ENCODE data around the gene SHBG.

SHBG gene

GRCh38 chr17:7668482-7668881, 38.5 kb downstream of the SHBG start:
- TF ChIP-seq EZH2phosphoT487 (conservative IDR thresholded peaks at IDR 0.05; ENCODE audit: low read length) (no peak), CTCF (IDR thresholded peaks at IDR 0.05; ENCODE audit: insufficient read depth, low read length, poor library complexity, severe bottlenecking) (no peak)
- H3K27me3 ChIP-seq (ENCODE audit: low read length) = no peaks in the 10 kb centered on the region
- no peak overlapping the region for H3K9ac ChIP-seq (ENCODE audit: low read length)
- no peak overlapping the region for H3K27ac ChIP-seq (ENCODE audit: low read depth, low read length)
- H2AFZ ChIP-seq (ENCODE audit: low read depth, low read length, severe bottlenecking) = no peak overlapping the region
- H3K9me2 ChIP-seq (replicated peaks; ENCODE audit: insufficient read depth, low read length) = no peaks in the 10 kb centered on the region
- no peaks in the 10 kb centered on the region for H3K79me2 ChIP-seq (ENCODE audit: insufficient read depth, low read length)
- H3K9me3 ChIP-seq (ENCODE audit: insufficient read depth, low read length) = no peaks in the 10 kb centered on the region
- H3K4me3 ChIP-seq (ENCODE audit: insufficient read depth, low read length, poor library complexity, severe bottlenecking) = no peak overlapping the region
- H3K36me3 ChIP-seq (ENCODE audit: low read length) = peaks cover 11% of the 10 kb centered on the region
- no peaks in the 10 kb centered on the region for H4K20me1 ChIP-seq (ENCODE audit: low read depth, low read length)
- no peaks in the 10 kb centered on the region for H3F3A ChIP-seq (ENCODE audit: insufficient read depth)
- H3K4me2 ChIP-seq (ENCODE audit: low read depth, low read length, poor library complexity, severe bottlenecking) = no peak overlapping the region

GRCh38 chr17:7673239-7673638, 43.3 kb downstream of the SHBG start:
- no peaks in the 10 kb centered on the region for H3K9me2 ChIP-seq (replicated peaks; ENCODE audit: insufficient read depth, low read length)
- H4K20me1 ChIP-seq (ENCODE audit: low read depth, low read length) = no peaks in the 10 kb centered on the region
- H3K27ac ChIP-seq (ENCODE audit: low read depth, low read length) = no peak overlapping the region
- H3K27me3 ChIP-seq (ENCODE audit: low read length) = no peaks in the 10 kb centered on the region
- no peak overlapping the region for H3K4me2 ChIP-seq (ENCODE audit: low read depth, low read length, poor library complexity, severe bottlenecking)
- no peak overlapping the region for H3K9ac ChIP-seq (ENCODE audit: low read length)
- H3K9me3 ChIP-seq (ENCODE audit: insufficient read depth, low read length) = no peaks in the 10 kb centered on the region
- H3F3A ChIP-seq (ENCODE audit: insufficient read depth) = no peaks in the 10 kb centered on the region
- H3K36me3 ChIP-seq (ENCODE audit: low read length) = peaks cover 15% of the 10 kb centered on the region
- H3K79me2 ChIP-seq (ENCODE audit: insufficient read depth, low read length) = peaks cover 9% of the 10 kb centered on the region
- no peak overlapping the region for H3K4me3 ChIP-seq (ENCODE audit: insufficient read depth, low read length, poor library complexity, severe bottlenecking)
- H2AFZ ChIP-seq (ENCODE audit: low read depth, low read length, severe bottlenecking) = no peak overlapping the region
- TF ChIP-seq EZH2phosphoT487 (conservative IDR thresholded peaks at IDR 0.05; ENCODE audit: low read length) = no peak
- peak; percentile 74 for TF ChIP-seq CTCF (IDR thresholded peaks at IDR 0.05; ENCODE audit: insufficient read depth, low read length, poor library complexity, severe bottlenecking)

GRCh38 chr17:7674934-7675333, 45.0 kb downstream of the SHBG start:
- H3K9me2 ChIP-seq (replicated peaks; ENCODE audit: insufficient read depth, low read length) = no peaks in the 10 kb centered on the region
- no peaks in the 10 kb centered on the region for H3K9me3 ChIP-seq (ENCODE audit: insufficient read depth, low read length)
- peaks cover 13% of the 10 kb centered on the region for H3K36me3 ChIP-seq (ENCODE audit: low read length)
- H3K4me3 ChIP-seq (ENCODE audit: insufficient read depth, low read length, poor library complexity, severe bottlenecking) = no peak overlapping the region
- H3F3A ChIP-seq (ENCODE audit: insufficient read depth) = no peaks in the 10 kb centered on the region
- no peak overlapping the region for H2AFZ ChIP-seq (ENCODE audit: low read depth, low read length, severe bottlenecking)
- H3K27me3 ChIP-seq (ENCODE audit: low read length) = no peaks in the 10 kb centered on the region
- no peak for TF ChIP-seq EZH2phosphoT487 (conservative IDR thresholded peaks at IDR 0.05; ENCODE audit: low read length)
- 0 out of 2 replicates have a peak, but pooled peaks cover 3% of the 10 kb centered on the region for H4K20me1 ChIP-seq (ENCODE audit: low read depth, low read length)
- H3K79me2 ChIP-seq (ENCODE audit: insufficient read depth, low read length) = peaks cover 20% of the 10 kb centered on the region
- no peak overlapping the region for H3K4me2 ChIP-seq (ENCODE audit: low read depth, low read length, poor library complexity, severe bottlenecking)
- no peak overlapping the region for H3K9ac ChIP-seq (ENCODE audit: low read length)
- H3K27ac ChIP-seq (ENCODE audit: low read depth, low read length) = no peak overlapping the region

GRCh38 chr17:7676533-7676932, 46.6 kb downstream of the SHBG start:
- Histone ChIP-seq H3K9ac (ENCODE audit: low read length) (no peak overlapping the region), H3K4me3 (ENCODE audit: insufficient read depth, low read length, poor library complexity, severe bottlenecking) (no peak overlapping the region), H3K4me2 (ENCODE audit: low read depth, low read length, poor library complexity, severe bottlenecking) (no peak overlapping the region), H3K79me2 (ENCODE audit: insufficient read depth, low read length) (peaks cover 30% of the 10 kb centered on the region), H3K36me3 (ENCODE audit: low read length) (peaks cover 13% of the 10 kb centered on the region), H3K9me3 (ENCODE audit: insufficient read depth, low read length) (no peaks in the 10 kb centered on the region), H3K27ac (ENCODE audit: low read depth, low read length) (no peak overlapping the region), H3F3A (ENCODE audit: insufficient read depth) (no peaks in the 10 kb centered on the region), H3K9me2 (replicated peaks; ENCODE audit: insufficient read depth, low read length) (no peaks in the 10 kb centered on the region), H4K20me1 (ENCODE audit: low read depth, low read length) (0 out of 2 replicates have a peak, but pooled peaks cover 3% of the 10 kb centered on the region), H2AFZ (ENCODE audit: low read depth, low read length, severe bottlenecking) (no peak overlapping the region), H3K27me3 (ENCODE audit: low read length) (no peaks in the 10 kb centered on the region)
- TF ChIP-seq EZH2phosphoT487 (conservative IDR thresholded peaks at IDR 0.05; ENCODE audit: low read length) = no peak
- no peak for TF ChIP-seq CTCF (IDR thresholded peaks at IDR 0.05; ENCODE audit: insufficient read depth, low read length, poor library complexity, severe bottlenecking)

All from SU-DHL-6 (cell line).